Measurements from ENCODE around the gene DUSP28. TPM values are rescaled to one million over a fixed set of nuclear protein-coding genes. Genes with fewer than 3 reads are reported as not detected.

The DUSP28 gene
- total and polyA plus RNA-seq, 4 donors = 4.1 to 11.0 (median 7.9) TPM

DNA sequence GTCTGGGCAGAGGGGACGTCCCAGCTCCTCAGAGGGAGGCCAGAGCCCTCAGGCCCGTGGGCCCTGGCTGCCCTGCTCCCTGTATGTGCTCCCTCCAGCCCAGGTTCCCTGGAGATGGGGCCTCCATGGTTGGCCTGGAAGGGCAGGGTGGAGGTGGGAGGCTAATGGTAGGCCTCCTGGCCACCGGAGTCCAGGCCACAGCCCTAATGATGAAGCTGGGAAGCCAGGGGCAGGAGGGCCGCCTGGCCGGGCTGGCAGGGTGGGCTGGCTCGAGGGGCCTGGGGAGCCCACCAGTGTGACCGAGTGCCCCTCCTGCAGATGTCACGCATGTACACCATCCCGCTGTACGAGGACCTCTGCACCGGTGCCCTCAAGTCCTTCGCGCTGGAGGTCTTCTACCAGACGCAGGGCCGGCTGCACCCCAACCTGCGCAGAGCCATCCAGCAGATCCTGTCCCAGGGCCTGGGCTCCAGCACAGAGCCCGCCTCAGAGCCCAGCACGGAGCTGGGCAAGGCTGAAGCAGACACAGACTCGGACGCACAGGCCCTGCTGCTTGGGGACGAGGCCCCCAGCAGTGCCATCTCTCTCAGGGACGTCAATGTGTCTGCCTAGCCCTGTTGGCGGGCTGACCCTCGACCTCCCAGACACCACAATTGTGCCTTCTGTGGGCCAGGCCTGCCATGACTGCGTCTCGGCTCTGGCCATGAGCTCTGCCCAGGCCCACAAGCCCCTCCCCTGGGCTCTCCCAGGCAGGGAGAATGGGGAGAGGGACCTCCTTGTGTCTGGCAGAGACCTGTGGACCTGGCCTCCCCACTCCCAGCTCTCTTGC is 17.3 kb downstream of the DUSP28 start:
- no peaks in the 10 kb centered on the region for H3K27me3 ChIP-seq (ENCODE audit: control insufficient read depth, insufficient read depth, low read length)
- no peak overlapping the region for H3K27ac ChIP-seq (ENCODE audit: low read depth, low read length)
- peaks cover 2% of the 10 kb centered on the region for H3K9me3 ChIP-seq (ENCODE audit: control insufficient read depth, insufficient read depth, low read length)
- peaks cover 80% of the 10 kb centered on the region for H3K36me3 ChIP-seq (ENCODE audit: control insufficient read depth, insufficient read depth, low read length)
- H3K4me1 ChIP-seq (ENCODE audit: control insufficient read depth, insufficient read depth, low read length) = peaks cover 3% of the 10 kb centered on the region
- no peak for DNase-seq (ENCODE audit: low read depth in 4 of 6, low spot score in 6 of 6)
- H3K4me3 ChIP-seq (ENCODE audit: low read depth, low read length) = no peak overlapping the region
- WGBS (ENCODE audit: insufficient coverage) = 91% methylated on average over 25 of the region's 26 CpGs

DNA sequence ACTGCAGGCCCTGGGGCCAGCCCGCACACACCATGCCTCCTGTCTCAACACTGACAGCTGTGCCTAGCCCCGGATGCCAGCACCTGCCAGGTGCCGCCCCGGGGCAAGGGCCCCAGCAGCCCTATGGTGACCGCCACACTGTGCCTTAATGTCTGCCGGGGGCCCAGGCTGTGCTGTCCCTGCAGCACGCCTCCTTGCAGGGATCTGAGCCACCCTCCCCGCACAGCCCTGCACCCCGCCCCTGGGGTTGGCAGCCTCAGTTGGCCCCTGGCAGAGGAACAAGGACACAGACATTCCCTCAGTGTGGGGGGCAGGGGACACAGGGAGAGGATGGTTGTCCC is 17.9 kb downstream of the DUSP28 start:
- Histone ChIP-seq H3K36me3 (ENCODE audit: control insufficient read depth, insufficient read depth, low read length) (peaks cover 74% of the 10 kb centered on the region), H3K27me3 (ENCODE audit: control insufficient read depth, insufficient read depth, low read length) (no peaks in the 10 kb centered on the region), H3K4me1 (ENCODE audit: control insufficient read depth, insufficient read depth, low read length) (peaks cover 3% of the 10 kb centered on the region), H3K27ac (ENCODE audit: low read depth, low read length) (no peak overlapping the region), H3K4me3 (ENCODE audit: low read depth, low read length) (no peak overlapping the region), H3K9me3 (ENCODE audit: control insufficient read depth, insufficient read depth, low read length) (peaks cover 2% of the 10 kb centered on the region)
- WGBS (ENCODE audit: insufficient coverage) = 90% methylated on average over 9 of the region's 9 CpGs
- DNase-seq (ENCODE audit: low read depth in 4 of 6, low spot score in 6 of 6) = no peak

DNA sequence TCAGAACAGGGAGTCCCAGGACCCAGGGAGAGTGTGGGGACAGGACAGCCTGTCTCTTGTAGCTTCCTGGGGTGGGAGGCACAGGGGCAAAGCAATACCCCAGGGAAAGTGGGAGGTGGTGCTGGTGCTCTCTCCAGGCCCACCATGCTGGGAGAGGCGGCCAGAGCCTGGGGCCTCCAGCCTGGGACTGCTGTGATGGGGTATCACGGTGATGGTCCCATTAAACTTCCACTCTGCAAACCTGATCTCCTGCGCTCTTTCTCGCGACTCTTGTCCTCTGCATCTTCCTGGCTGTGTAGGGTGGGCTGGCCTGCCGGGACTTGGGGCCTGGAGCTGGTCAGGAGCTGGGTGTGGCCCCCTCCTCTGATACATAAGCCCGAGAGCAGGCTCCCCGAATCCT is 18.3 kb downstream of the DUSP28 start:
- no peak overlapping the region for H3K4me3 ChIP-seq (ENCODE audit: low read depth, low read length)
- DNase-seq (ENCODE audit: low read depth in 4 of 6, low spot score in 6 of 6) = no peak
- no peaks in the 10 kb centered on the region for H3K27me3 ChIP-seq (ENCODE audit: control insufficient read depth, insufficient read depth, low read length)
- H3K27ac ChIP-seq (ENCODE audit: low read depth, low read length) = no peak overlapping the region
- peaks cover 3% of the 10 kb centered on the region for H3K4me1 ChIP-seq (ENCODE audit: control insufficient read depth, insufficient read depth, low read length)
- WGBS (ENCODE audit: insufficient coverage) = 94% methylated on average over 7 of the region's 8 CpGs
- H3K36me3 ChIP-seq (ENCODE audit: control insufficient read depth, insufficient read depth, low read length) = peaks cover 70% of the 10 kb centered on the region
- H3K9me3 ChIP-seq (ENCODE audit: control insufficient read depth, insufficient read depth, low read length) = peaks cover 2% of the 10 kb centered on the region

DNA sequence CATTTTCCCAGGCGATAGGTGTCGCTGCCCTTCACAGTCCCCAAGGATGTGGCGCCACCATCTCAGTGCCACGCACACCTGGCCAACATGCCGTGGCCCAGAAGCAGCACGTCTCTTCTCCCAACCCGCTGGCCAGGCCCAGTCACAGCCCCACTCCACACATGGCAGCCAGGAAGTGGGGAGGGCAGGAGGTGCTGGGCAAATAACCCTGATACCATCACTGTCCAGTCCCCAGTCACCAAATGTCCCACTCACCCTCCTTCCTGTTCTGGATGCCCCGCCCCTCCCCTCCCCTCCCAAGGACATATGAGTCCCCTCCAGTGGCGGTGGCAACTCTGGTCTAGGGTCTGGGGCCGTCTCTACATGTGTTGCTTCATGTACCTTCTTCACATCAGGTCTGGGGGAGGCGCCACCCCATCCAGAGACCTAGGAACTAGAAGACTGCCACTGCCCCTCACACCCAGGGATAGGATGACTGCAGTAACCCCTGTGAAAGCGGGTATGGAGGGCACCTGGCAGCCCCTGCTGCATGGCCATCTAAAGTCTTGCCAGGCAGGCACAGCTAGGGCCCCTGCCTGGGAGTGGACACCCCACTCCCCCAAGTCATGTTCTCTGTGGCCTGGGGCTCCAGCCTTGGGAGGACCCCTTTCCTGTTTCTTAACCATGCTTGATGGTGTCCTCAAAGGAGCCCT is 19.1 kb downstream of the DUSP28 start:
- Histone ChIP-seq H3K27me3 (ENCODE audit: control insufficient read depth, insufficient read depth, low read length) (no peaks in the 10 kb centered on the region), H3K36me3 (ENCODE audit: control insufficient read depth, insufficient read depth, low read length) (peaks cover 67% of the 10 kb centered on the region), H3K4me3 (ENCODE audit: low read depth, low read length) (no peak overlapping the region), H3K9me3 (ENCODE audit: control insufficient read depth, insufficient read depth, low read length) (peaks cover 2% of the 10 kb centered on the region), H3K4me1 (ENCODE audit: control insufficient read depth, insufficient read depth, low read length) (peaks cover 3% of the 10 kb centered on the region), H3K27ac (ENCODE audit: low read depth, low read length) (no peak overlapping the region)
- WGBS (ENCODE audit: insufficient coverage) = 90% methylated on average over 8 of the region's 12 CpGs
- no peak for DNase-seq (ENCODE audit: low read depth in 4 of 6, low spot score in 6 of 6)

DNA sequence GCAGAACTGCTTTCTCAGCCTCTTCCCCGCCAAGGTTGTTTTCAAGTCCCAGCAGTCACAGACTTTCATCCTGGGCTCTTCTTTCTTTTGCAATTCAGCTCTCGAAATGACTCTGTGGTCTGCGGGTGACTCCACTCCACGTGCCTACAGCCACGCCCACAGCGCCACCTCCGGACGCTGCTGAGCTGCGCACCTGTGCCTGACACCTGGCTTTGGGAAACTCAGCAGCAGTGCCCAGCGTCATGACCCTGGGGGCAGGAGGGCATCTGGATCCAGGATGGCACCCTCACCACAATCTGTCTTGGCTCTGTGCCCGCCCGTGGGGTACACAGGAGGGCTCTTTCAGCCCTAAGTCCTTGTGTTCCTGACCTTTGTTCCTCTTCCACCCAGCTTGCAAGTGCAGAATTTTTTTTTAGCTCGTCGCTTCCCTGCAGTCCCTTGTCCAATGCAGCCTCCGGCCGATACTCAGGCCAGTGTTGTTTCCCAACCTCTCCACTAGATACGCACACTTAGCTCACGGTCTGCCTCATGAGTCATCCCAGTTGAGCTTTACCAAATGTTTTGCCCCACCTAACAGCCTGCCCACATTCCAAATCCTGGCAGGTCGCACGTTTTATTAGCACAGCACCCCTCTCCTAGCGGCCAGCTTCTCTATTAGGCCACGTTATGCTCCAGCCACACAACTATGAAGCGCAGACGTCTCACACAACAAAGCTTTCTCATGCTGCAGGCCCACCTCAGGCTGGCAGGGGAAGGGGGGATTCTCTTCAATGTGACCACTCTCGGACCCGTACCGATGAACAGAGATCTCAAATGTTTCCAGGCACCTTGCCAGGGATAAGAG is 19.8 kb downstream of the DUSP28 start:
- Histone ChIP-seq H3K9me3 (ENCODE audit: control insufficient read depth, insufficient read depth, low read length) (peaks cover 2% of the 10 kb centered on the region), H3K27me3 (ENCODE audit: control insufficient read depth, insufficient read depth, low read length) (no peaks in the 10 kb centered on the region), H3K36me3 (ENCODE audit: control insufficient read depth, insufficient read depth, low read length) (peaks cover 64% of the 10 kb centered on the region), H3K27ac (ENCODE audit: low read depth, low read length) (no peak overlapping the region), H3K4me1 (ENCODE audit: control insufficient read depth, insufficient read depth, low read length) (peaks cover 9% of the 10 kb centered on the region), H3K4me3 (ENCODE audit: low read depth, low read length) (no peak overlapping the region)
- 66% methylated on average over 25 of the region's 27 CpGs for WGBS (ENCODE audit: insufficient coverage)
- no peak for DNase-seq (ENCODE audit: low read depth in 4 of 6, low spot score in 6 of 6)

DNA sequence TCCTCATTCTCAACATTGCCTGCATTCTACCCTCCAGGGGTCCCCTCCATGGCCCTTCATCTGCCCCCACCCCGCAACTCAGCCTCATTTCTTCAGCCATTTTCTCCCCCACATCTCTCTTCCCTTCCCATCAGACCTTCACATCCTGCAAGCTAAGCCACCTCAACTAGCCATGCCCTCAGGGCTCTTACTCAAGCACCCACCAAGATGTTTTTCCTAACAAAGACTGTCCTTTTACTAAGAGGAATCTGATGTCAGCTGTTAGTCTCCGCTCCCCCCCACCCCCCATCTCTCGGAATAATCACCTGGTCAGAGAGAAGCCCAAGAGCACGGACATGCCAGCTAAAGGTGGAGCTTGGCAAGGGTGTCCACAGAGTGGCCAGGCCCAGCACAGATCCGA is 21.7 kb downstream of the DUSP28 start:
- H3K4me3 ChIP-seq (ENCODE audit: low read depth, low read length) = no peak overlapping the region
- no peak overlapping the region for H3K27ac ChIP-seq (ENCODE audit: low read depth, low read length)
- peaks cover 46% of the 10 kb centered on the region for H3K36me3 ChIP-seq (ENCODE audit: control insufficient read depth, insufficient read depth, low read length)
- H3K4me1 ChIP-seq (ENCODE audit: control insufficient read depth, insufficient read depth, low read length) = peaks cover 17% of the 10 kb centered on the region
- WGBS (ENCODE audit: insufficient coverage) = 80% methylated on average over 2 of the region's 5 CpGs
- H3K9me3 ChIP-seq (ENCODE audit: control insufficient read depth, insufficient read depth, low read length) = peaks cover 2% of the 10 kb centered on the region
- DNase-seq (ENCODE audit: low read depth in 4 of 6, low spot score in 6 of 6) = no peak
- no peaks in the 10 kb centered on the region for H3K27me3 ChIP-seq (ENCODE audit: control insufficient read depth, insufficient read depth, low read length)

DNA sequence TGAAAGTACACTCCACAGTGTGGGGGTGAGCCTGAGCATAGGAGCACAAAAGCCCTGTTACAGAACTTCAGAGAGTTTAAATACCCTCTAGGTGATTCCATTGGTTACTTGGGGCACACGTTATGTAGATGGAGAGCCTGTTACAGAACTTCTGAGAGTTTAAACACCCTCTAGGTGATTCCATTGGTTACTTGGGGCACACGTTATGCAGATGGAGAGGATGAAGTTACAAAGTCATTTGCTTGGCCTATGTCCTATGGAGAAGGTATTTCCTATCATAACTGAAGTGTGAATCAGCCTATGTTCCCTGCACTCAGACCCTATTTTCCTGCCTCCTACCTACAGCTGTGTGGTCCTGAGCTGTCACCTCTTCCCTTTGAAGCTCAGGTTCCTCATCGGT is 22.6 kb downstream of the DUSP28 start:
- 86% methylated on average over 2 of the region's 3 CpGs for WGBS (ENCODE audit: insufficient coverage)
- H3K27me3 ChIP-seq (ENCODE audit: control insufficient read depth, insufficient read depth, low read length) = no peaks in the 10 kb centered on the region
- H3K36me3 ChIP-seq (ENCODE audit: control insufficient read depth, insufficient read depth, low read length) = peaks cover 37% of the 10 kb centered on the region
- peaks cover 26% of the 10 kb centered on the region for H3K4me1 ChIP-seq (ENCODE audit: control insufficient read depth, insufficient read depth, low read length)
- no peak overlapping the region for H3K27ac ChIP-seq (ENCODE audit: low read depth, low read length)
- H3K4me3 ChIP-seq (ENCODE audit: low read depth, low read length) = no peak overlapping the region
- H3K9me3 ChIP-seq (ENCODE audit: control insufficient read depth, insufficient read depth, low read length) = peaks cover 2% of the 10 kb centered on the region
- no peak for DNase-seq (ENCODE audit: low read depth in 4 of 6, low spot score in 6 of 6)

DNA sequence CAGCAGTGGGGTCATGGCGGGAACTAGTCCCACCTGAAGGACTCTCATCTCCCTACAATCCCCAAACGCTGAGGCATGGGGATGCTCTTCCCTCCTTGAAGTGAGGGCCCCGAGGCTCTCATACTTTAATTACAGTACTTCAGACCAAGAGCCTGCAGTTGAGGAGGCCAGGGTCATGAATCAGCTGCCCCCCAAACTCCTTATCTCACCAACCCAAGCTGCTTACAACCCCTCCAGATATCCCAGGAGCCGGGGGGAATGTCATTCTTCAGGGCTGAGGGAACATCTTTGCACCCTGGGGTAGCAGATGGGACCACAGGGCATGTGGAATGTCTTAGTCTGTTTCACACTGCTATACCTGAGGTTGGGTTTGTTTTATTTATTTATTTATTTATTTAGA is 23.6 kb downstream of the DUSP28 start:
- WGBS (ENCODE audit: insufficient coverage) = 87% methylated on average over 3 of the region's 4 CpGs

DNA sequence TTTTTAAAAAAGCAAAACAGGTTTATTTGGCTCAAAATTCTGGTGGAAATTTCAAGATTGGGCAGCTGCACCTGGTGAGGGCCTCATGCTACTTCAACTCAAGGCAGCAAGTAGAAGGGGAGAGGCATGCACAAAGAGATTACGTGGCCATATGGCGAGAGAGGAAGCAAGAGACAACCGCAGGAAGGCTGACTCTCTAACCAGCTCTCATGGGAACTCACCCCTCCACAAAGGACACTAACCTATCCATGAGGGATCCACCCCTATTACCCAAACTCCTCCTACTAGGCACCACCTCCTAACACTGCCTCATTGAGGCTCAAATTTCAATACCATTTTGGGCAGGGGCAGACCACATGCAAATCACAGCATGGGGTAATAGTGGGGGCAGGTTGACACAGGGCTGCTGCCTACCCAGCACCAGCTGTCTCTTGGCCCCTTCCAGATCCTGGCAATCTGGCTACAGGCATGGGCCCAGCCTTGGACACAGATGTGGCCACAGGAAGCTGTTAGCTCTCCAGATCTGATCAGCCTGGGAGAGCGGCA is 24.4 kb downstream of the DUSP28 start:
- WGBS (ENCODE audit: insufficient coverage) = 62% methylated on average over 4 of the region's 4 CpGs
- DNase-seq (ENCODE audit: low read depth in 4 of 6, low spot score in 6 of 6) = no peak
- H3K27ac ChIP-seq (ENCODE audit: low read depth, low read length) = no peak overlapping the region
- peaks cover 25% of the 10 kb centered on the region for H3K36me3 ChIP-seq (ENCODE audit: control insufficient read depth, insufficient read depth, low read length)
- peaks cover 36% of the 10 kb centered on the region for H3K4me1 ChIP-seq (ENCODE audit: control insufficient read depth, insufficient read depth, low read length)
- H3K4me3 ChIP-seq (ENCODE audit: low read depth, low read length) = no peak overlapping the region
- H3K27me3 ChIP-seq (ENCODE audit: control insufficient read depth, insufficient read depth, low read length) = no peaks in the 10 kb centered on the region
- H3K9me3 ChIP-seq (ENCODE audit: control insufficient read depth, insufficient read depth, low read length) = peaks cover 2% of the 10 kb centered on the region

More for the DNA sequence above, 23.6 kb downstream of the DUSP28 start:
- H3K27ac ChIP-seq (ENCODE audit: low read depth, low read length) = no peak overlapping the region
- H3K27me3 ChIP-seq (ENCODE audit: control insufficient read depth, insufficient read depth, low read length) = no peaks in the 10 kb centered on the region
- H3K4me3 ChIP-seq (ENCODE audit: low read depth, low read length) = no peak overlapping the region
- no peak for DNase-seq (ENCODE audit: low read depth in 4 of 6, low spot score in 6 of 6)
- peaks cover 2% of the 10 kb centered on the region for H3K9me3 ChIP-seq (ENCODE audit: control insufficient read depth, insufficient read depth, low read length)
- peaks cover 27% of the 10 kb centered on the region for H3K36me3 ChIP-seq (ENCODE audit: control insufficient read depth, insufficient read depth, low read length)
- peaks cover 34% of the 10 kb centered on the region for H3K4me1 ChIP-seq (ENCODE audit: control insufficient read depth, insufficient read depth, low read length)
